ENCODE results near the gene UNC80.

- TF ChIP-seq CTCF (IDR thresholded peaks at IDR 0.05; ENCODE audit: low read length) = no peak
- TF ChIP-seq EZH2 (optimal IDR thresholded peaks at IDR 0.05; ENCODE audit: low read depth, low read length) = no peak
Observed at GRCh38 chr2:209918251-209918650, 146.6 kb downstream of the UNC80 start.

Measured in MM.1S (cell line).